ENCODE measurements around the gene CABP2. TPM values are rescaled to one million over a fixed set of nuclear protein-coding genes. Genes with fewer than 3 reads are reported as not detected.
"Not testable (repeated sequence)": the region's sequence is repeated elsewhere in the genome, so short reads cannot be mapped to it uniquely, and the experiment has no call there.

CABP2 gene
- total and polyA plus RNA-seq, 4 donors = not detected

DNA sequence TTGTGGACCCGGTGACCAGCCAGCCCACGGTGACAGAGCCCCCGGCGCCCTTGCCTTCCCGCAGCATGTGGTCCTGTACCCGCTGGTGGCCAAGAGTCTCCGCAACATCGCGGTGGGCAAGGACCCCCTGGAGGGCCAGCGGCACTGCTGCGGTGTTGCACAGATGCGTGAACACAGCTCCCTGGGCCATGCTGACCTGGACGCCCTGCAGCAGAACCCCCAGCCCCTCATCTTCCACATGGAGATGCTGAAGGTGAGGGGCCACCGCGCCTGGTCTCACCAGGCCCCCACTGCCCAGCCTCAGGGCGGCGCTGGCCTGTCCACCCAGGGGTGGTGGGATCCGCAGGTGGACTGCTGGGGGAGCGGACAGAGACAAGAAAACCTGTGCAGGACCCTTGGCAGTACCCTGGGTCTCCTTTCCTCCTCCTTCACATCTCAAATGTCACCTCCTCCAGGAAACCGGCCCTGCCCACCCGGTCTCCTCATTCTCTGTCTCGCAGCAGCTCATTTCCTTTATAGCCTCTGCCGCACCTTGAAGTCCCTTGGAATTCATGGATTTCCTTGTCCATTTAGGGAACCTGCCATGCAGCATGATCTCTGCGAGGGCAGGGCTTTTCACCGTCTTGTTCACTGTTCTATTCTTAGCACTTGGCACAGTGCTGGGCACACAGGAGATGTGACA lies 33.9 kb downstream of the CABP2 start:
- no peaks in the 10 kb centered on the region for H3K27me3 ChIP-seq (ENCODE audit: control insufficient read depth in 3 of 3, insufficient read depth in 3 of 3, low read length in 2 of 3)
- ATAC-seq (ENCODE audit: insufficient read depth, low FRiP score) (no peak), DNase-seq (no peak)
- WGBS, 2 donors = 88 to 90% methylated on average over 25 of the region's 25 CpGs
- H3K9ac ChIP-seq (ENCODE audit: insufficient read depth in 1 of 2, low read length in 2 of 2) = no peak overlapping the region
- no peak overlapping the region for H3K4me3 ChIP-seq
- peaks cover 16 to 59% (median 19%) of the 10 kb centered on the region in 4 donors for H3K36me3 ChIP-seq (ENCODE audit: control insufficient read depth in 4 of 4, insufficient read depth in 4 of 4, low read length in 4 of 4)
- H3K4me1 ChIP-seq (ENCODE audit: control insufficient read depth in 5 of 5, insufficient read depth in 5 of 5, low read length in 5 of 5) = peaks cover 0 to 2% (median 0%) of the 10 kb centered on the region in 5 donors
- TF ChIP-seq, protein P1, sequence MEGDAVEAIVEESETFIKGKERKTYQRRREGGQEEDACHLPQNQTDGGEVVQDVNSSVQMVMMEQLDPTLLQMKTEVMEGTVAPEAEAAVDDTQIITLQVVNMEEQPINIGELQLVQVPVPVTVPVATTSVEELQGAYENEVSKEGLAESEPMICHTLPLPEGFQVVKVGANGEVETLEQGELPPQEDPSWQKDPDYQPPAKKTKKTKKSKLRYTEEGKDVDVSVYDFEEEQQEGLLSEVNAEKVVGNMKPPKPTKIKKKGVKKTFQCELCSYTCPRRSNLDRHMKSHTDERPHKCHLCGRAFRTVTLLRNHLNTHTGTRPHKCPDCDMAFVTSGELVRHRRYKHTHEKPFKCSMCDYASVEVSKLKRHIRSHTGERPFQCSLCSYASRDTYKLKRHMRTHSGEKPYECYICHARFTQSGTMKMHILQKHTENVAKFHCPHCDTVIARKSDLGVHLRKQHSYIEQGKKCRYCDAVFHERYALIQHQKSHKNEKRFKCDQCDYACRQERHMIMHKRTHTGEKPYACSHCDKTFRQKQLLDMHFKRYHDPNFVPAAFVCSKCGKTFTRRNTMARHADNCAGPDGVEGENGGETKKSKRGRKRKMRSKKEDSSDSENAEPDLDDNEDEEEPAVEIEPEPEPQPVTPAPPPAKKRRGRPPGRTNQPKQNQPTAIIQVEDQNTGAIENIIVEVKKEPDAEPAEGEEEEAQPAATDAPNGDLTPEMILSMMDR (IDR thresholded peaks at IDR 0.05; ENCODE audit: control extremely low read depth, extremely low read depth) = no peak
- H3K9me3 ChIP-seq (ENCODE audit: control insufficient read depth in 4 of 4, insufficient read depth in 3 of 4, low read length in 3 of 4) = no peaks in the 10 kb centered on the region
- H3K27ac ChIP-seq (ENCODE audit: low read depth in 1 of 2, low read length in 1 of 2) = no peak overlapping the region

DNA sequence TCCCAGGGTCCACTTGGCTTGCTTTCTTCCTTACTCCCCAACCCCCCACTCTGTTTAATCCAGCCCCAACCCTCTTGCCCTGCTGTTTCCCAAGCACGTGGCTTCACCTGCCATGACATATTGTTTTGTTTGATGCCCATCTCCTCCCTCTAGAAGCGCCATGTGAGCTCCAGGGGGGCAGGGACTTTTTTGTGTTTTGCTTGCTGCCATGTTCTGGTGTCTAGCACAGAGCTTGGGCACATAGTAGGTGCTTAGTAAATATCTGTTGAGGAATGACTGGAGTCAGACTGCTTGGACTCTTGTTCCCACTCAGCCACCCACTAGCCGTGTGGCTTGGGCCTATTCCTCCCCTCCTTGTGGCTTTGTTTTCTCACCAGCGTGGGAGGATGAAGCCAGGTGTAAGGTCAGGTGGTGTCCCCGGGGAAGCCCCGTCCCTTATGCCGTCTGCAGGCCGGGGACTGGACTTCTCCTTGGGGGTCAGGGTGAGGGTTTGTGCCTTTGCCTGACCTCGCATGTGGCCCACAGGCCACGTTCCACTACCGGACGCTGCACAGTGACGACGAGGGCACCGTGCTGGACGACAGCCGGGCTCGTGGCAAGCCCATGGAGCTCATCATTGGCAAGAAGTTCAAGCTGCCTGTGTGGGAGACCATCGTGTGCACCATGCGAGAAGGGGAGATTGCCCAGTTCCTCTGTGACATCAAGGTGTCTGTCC lies 36.6 kb downstream of the CABP2 start:
- Histone ChIP-seq H3K4me3 (no peak overlapping the region), H3K4me1 (ENCODE audit: control insufficient read depth in 5 of 5, insufficient read depth in 5 of 5, low read length in 5 of 5) (peaks cover 0 to 12% (median 7%) of the 10 kb centered on the region in 5 donors), H3K27me3 (ENCODE audit: control insufficient read depth in 3 of 3, insufficient read depth in 3 of 3, low read length in 2 of 3) (no peaks in the 10 kb centered on the region), H3K27ac (ENCODE audit: low read depth in 1 of 2, low read length in 1 of 2) (no peak overlapping the region), H3K9ac (ENCODE audit: insufficient read depth in 1 of 2, low read length in 2 of 2) (no peak overlapping the region), H3K36me3 (ENCODE audit: control insufficient read depth in 4 of 4, insufficient read depth in 4 of 4, low read length in 4 of 4) (peaks cover 12 to 38% (median 15%) of the 10 kb centered on the region in 4 donors), H3K9me3 (ENCODE audit: control insufficient read depth in 4 of 4, insufficient read depth in 3 of 4, low read length in 3 of 4) (no peaks in the 10 kb centered on the region)
- ATAC-seq (ENCODE audit: insufficient read depth, low FRiP score) (no peak), DNase-seq (no peak)
- 86 to 87% methylated on average over 20 of the region's 20 CpGs for WGBS, 2 donors
- TF ChIP-seq, protein P1 (IDR thresholded peaks at IDR 0.05; ENCODE audit: control extremely low read depth, extremely low read depth) = no peak

DNA sequence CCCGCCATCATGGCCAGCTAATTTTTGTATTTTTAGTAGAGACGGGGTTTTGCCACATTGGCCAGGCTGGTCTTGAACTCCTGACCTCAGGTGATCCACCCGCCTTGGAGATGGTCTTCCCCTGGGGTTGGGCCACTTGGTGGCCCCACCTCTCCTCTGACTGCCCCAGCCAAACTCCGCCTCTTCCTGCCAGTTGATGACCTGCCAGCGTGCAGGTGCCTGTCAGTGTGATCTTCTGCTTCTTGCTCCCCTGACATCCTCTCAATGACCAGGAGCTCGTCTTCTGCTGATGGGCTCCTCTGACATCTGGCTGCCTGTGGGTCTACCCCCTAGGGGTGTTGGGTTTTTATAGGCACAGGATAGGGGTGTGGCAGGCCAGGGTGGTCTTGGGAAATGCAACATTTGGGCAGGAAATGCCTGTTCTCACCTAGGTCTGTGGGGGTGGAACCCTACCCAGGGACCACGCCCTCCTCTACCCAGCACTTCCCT lies 37.3 kb downstream of the CABP2 start:
- H3K4me1 ChIP-seq (ENCODE audit: control insufficient read depth in 5 of 5, insufficient read depth in 5 of 5, low read length in 5 of 5) = peaks cover 0 to 12% (median 7%) of the 10 kb centered on the region in 5 donors
- 74 to 80% methylated on average over 7 of the region's 7 CpGs for WGBS, 2 donors
- H3K27me3 ChIP-seq (ENCODE audit: control insufficient read depth in 3 of 3, insufficient read depth in 3 of 3, low read length in 2 of 3); ATAC-seq (ENCODE audit: insufficient read depth, low FRiP score); DNase-seq; H3K4me3 ChIP-seq; H3K9ac ChIP-seq (ENCODE audit: insufficient read depth in 1 of 2, low read length in 2 of 2); H3K27ac ChIP-seq (ENCODE audit: low read depth in 1 of 2, low read length in 1 of 2); H3K9me3 ChIP-seq (ENCODE audit: control insufficient read depth in 4 of 4, insufficient read depth in 3 of 4, low read length in 3 of 4): not testable (repeated sequence)
- H3K36me3 ChIP-seq (ENCODE audit: control insufficient read depth in 4 of 4, insufficient read depth in 4 of 4, low read length in 4 of 4) = peaks cover 9 to 32% (median 15%) of the 10 kb centered on the region in 4 donors

DNA sequence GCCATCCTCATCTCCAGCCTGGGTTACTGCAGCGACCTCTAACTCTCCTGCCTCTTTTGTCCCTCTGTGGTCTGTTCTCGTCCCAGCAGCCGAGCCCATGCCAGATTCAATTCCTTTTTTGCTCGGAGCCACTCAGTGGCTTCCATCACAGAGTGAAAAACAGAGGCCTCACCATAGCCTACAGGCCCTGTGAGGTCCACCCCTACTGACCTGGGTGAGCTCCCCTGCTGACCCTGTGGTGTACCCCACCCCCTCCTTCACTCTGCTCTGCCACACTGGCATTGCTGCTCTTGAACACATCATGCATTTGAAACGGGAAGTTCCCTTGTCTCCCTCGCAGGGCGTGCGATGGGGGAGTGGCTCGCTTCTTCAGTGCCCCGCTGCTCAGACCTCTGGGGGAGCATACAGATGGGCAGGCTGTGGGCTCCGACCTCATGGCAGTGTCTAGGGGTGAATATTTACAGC lies 38.4 kb downstream of the CABP2 start:
- ATAC-seq (ENCODE audit: insufficient read depth, low FRiP score) = no peak
- Histone ChIP-seq H3K4me1 (ENCODE audit: control insufficient read depth in 5 of 5, insufficient read depth in 5 of 5, low read length in 5 of 5) (peaks cover 0 to 12% (median 7%) of the 10 kb centered on the region in 5 donors), H3K9me3 (ENCODE audit: control insufficient read depth in 4 of 4, insufficient read depth in 3 of 4, low read length in 3 of 4) (no peaks in the 10 kb centered on the region), H3K4me3 (no peak overlapping the region), H3K9ac (ENCODE audit: insufficient read depth in 1 of 2, low read length in 2 of 2) (no peak overlapping the region), H3K27ac (ENCODE audit: low read depth in 1 of 2, low read length in 1 of 2) (peak overlapping the region in 1 of 2 donors; percentile 15), H3K36me3 (ENCODE audit: control insufficient read depth in 4 of 4, insufficient read depth in 4 of 4, low read length in 4 of 4) (peaks cover 0 to 21% (median 15%) of the 10 kb centered on the region in 4 donors), H3K27me3 (ENCODE audit: control insufficient read depth in 3 of 3, insufficient read depth in 3 of 3, low read length in 2 of 3) (no peaks in the 10 kb centered on the region)
- DNase-seq = no peak
- 42 to 64% methylated on average over 11 of the region's 11 CpGs for WGBS, 2 donors
- TF ChIP-seq, protein P1 (IDR thresholded peaks at IDR 0.05; ENCODE audit: control extremely low read depth, extremely low read depth) = no peak

Data from lung (tissue), 12 donors.